Measurements from ENCODE around the gene CACNA1B.

DNA sequence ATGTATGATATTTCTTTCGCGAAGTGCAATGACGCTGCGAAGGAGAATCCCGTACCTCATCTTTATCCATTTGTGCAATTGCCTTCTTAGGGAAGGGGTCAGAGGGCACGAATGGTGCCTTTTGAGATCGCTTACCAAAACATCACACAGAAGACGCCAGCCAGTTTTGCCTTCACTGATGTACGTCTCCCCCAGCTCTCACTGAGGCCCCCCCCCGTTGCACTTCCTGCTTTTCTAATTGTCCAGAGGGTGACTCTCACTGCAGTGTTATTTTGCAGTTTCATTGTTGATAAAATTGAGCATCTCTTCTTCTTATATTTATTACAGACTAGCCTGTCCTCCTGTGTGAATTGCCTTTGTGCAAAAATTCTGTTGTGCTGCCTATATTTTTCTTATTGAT, 39.0 kb upstream of the CACNA1B start:
- TF ChIP-seq ETV1 (tag; conservative IDR thresholded peaks at IDR 0.05; ENCODE audit: low read depth): no peak
- no peak for TF ChIP-seq HMG20A (CRISPR knock-in tag; conservative IDR thresholded peaks at IDR 0.05)
- no peak for TF ChIP-seq POLR2A (conservative IDR thresholded peaks at IDR 0.05)
- no peak for TF ChIP-seq IRF2 (CRISPR knock-in tag; IDR thresholded peaks at IDR 0.05)
- no peak for TF ChIP-seq POLR2AphosphoS5 (IDR thresholded peaks at IDR 0.05; ENCODE audit: control insufficient read depth, insufficient read depth, low read depth, low read length)
- TF ChIP-seq, protein P1, sequence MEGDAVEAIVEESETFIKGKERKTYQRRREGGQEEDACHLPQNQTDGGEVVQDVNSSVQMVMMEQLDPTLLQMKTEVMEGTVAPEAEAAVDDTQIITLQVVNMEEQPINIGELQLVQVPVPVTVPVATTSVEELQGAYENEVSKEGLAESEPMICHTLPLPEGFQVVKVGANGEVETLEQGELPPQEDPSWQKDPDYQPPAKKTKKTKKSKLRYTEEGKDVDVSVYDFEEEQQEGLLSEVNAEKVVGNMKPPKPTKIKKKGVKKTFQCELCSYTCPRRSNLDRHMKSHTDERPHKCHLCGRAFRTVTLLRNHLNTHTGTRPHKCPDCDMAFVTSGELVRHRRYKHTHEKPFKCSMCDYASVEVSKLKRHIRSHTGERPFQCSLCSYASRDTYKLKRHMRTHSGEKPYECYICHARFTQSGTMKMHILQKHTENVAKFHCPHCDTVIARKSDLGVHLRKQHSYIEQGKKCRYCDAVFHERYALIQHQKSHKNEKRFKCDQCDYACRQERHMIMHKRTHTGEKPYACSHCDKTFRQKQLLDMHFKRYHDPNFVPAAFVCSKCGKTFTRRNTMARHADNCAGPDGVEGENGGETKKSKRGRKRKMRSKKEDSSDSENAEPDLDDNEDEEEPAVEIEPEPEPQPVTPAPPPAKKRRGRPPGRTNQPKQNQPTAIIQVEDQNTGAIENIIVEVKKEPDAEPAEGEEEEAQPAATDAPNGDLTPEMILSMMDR (IDR thresholded peaks at IDR 0.05 in 2 of 3, conservative IDR thresholded peaks at IDR 0.05 in 1 of 3; ENCODE audit: insufficient read depth in 2 of 3, low read depth in 1 of 3, low read length in 3 of 3): no peak
- no peak for TF ChIP-seq NFYB (IDR thresholded peaks at IDR 0.05; ENCODE audit: extremely low read depth, insufficient read length)
- TF ChIP-seq, protein P2, sequence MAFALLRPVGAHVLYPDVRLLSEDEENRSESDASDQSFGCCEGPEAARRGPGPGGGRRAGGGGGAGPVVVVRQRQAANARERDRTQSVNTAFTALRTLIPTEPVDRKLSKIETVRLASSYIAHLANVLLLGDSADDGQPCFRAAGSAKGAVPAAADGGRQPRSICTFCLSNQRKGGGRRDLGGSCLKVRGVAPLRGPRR (CRISPR knock-in tag; IDR thresholded peaks at IDR 0.05): no peak
- no peak for TF ChIP-seq SIX5 (IDR thresholded peaks at IDR 0.05; ENCODE audit: borderline replicate concordance in 1 of 2, insufficient read depth in 1 of 2, low read depth in 1 of 2, low read length in 2 of 2)
- TF ChIP-seq, protein P3, sequence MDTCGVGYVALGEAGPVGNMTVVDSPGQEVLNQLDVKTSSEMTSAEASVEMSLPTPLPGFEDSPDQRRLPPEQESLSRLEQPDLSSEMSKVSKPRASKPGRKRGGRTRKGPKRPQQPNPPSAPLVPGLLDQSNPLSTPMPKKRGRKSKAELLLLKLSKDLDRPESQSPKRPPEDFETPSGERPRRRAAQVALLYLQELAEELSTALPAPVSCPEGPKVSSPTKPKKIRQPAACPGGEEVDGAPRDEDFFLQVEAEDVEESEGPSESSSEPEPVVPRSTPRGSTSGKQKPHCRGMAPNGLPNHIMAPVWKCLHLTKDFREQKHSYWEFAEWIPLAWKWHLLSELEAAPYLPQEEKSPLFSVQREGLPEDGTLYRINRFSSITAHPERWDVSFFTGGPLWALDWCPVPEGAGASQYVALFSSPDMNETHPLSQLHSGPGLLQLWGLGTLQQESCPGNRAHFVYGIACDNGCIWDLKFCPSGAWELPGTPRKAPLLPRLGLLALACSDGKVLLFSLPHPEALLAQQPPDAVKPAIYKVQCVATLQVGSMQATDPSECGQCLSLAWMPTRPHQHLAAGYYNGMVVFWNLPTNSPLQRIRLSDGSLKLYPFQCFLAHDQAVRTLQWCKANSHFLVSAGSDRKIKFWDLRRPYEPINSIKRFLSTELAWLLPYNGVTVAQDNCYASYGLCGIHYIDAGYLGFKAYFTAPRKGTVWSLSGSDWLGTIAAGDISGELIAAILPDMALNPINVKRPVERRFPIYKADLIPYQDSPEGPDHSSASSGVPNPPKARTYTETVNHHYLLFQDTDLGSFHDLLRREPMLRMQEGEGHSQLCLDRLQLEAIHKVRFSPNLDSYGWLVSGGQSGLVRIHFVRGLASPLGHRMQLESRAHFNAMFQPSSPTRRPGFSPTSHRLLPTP (IDR thresholded peaks at IDR 0.05; ENCODE audit: borderline replicate concordance, extremely low read depth, insufficient read length): no peak
- TF ChIP-seq ZKSCAN1 (IDR thresholded peaks at IDR 0.05; ENCODE audit: low read depth, low read length): no peak
